Thymus (tissue), 11 donors: ENCODE results near the gene KIR3DL2. TPM values are rescaled to one million over a fixed set of nuclear protein-coding genes. Genes with fewer than 3 reads are reported as not detected.
"Not testable (repeated sequence)": the region's sequence is repeated elsewhere in the genome, so short reads cannot be mapped to it uniquely, and the experiment has no call there.

Experiments used
- DNase-seq, 9 donors: peaks; one replicate each; pipeline ENCODE4 v3.0.0-alpha.2; 2013; ENCODE audit warnings: low spot score in 9 of 9, low read depth in 6 of 9, missing footprints in 1 of 9
- H3K27ac ChIP-seq, 2 donors: one replicate each; pipeline ENCODE4 v1.5.1; 2013; ENCODE audit warnings: control low read depth in 1 of 2, low read depth in 1 of 2, low read length in 1 of 2, mild to moderate bottlenecking in 1 of 2, moderate library complexity in 1 of 2
- H3K27me3 ChIP-seq, 2 donors: one replicate each; pipeline ENCODE4 v1.5.1; 2013; ENCODE audit warnings: low read length in 1 of 2; ENCODE audit not compliant: control insufficient read depth in 2 of 2, insufficient read depth in 1 of 2
- H3K36me3 ChIP-seq, 2 donors: one replicate each; pipeline ENCODE4 v1.5.1; 2013; ENCODE audit warnings: low read length in 1 of 2, mild to moderate bottlenecking in 1 of 2, moderate library complexity in 1 of 2; ENCODE audit not compliant: control insufficient read depth in 2 of 2, insufficient read depth in 2 of 2
- H3K4me1 ChIP-seq, 2 donors: one replicate each; pipeline ENCODE4 v1.5.1; 2013; ENCODE audit warnings: low read length in 2 of 2; ENCODE audit not compliant: control insufficient read depth in 2 of 2, insufficient read depth in 2 of 2
- H3K4me3 ChIP-seq, 2 donors: one replicate each; pipeline ENCODE4 v1.5.1; 2013; ENCODE audit warnings: low read length in 2 of 2, control low read depth in 1 of 2, mild to moderate bottlenecking in 1 of 2
- H3K9me3 ChIP-seq, 2 donors: one replicate each; pipeline ENCODE4 v1.5.1; 2013; ENCODE audit warnings: low read length in 1 of 2, mild to moderate bottlenecking in 1 of 2; ENCODE audit not compliant: control insufficient read depth in 2 of 2, insufficient read depth in 1 of 2
- WGBS: extraction: QIAGEN DNeasy Blood & Tissue Kit; methylation state at CpG from one replicate; pipeline ENCODE4 v1.1.7; 2013; 5-methylcytosine and 5-hydroxymethylcytosine counted together
- polyA plus RNA-seq: library from polyadenylated mRNA; stranded (reverse); fragments of 200-250 nt; gene quantifications from one replicate; pipeline ENCODE4 v1.2.3, GENCODE V29; 2013
- total RNA-seq: library from RNA; stranded (reverse); fragments of 120-200 nt; gene quantifications from one replicate; pipeline ENCODE4 v1.2.4, GENCODE V29; 2013
- donor health status: healthy.

Gene KIR3DL2
- total and polyA plus RNA-seq, 2 donors = 0.21 TPM; not detected in 1

DNA sequence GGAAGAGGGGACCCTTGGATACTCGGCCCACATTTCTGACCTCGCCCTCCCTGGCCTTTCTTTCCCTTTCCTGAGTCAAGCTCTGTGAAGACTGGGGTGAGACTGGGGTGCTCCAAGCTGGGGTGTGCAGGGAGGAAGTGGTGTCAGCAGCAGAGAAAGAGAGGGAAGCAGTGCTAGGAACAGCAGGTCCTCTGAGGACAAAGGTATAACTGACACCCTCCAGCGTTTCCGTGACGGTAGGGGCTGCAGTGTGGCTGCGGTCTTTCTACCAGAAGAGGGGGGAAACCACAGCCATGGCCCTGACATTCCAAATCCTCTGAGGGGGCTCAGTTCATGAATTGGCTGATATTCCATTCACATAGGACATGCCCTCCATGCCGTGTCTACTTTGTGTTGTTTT lies 1.1 kb downstream of the KIR3DL2 start:
- no peak for DNase-seq
- Histone ChIP-seq H3K4me1 (no peaks in the 10 kb centered on the region), H3K27ac (no peak overlapping the region), H3K27me3 (no peaks in the 10 kb centered on the region), H3K9me3 (no peaks in the 10 kb centered on the region), H3K36me3 (no peaks in the 10 kb centered on the region), H3K4me3 (no peak overlapping the region)
- 52% methylated on average over 7 of the region's 7 CpGs for WGBS

GRCh38 chr19:54855241-54855640 lies 5.0 kb downstream of the KIR3DL2 start:
- not testable (repeated sequence) for DNase-seq, H3K4me1 ChIP-seq, H3K27me3 ChIP-seq, H3K9me3 ChIP-seq, H3K27ac ChIP-seq, H3K4me3 ChIP-seq, H3K36me3 ChIP-seq
- 72% methylated on average over 1 of the region's 1 CpG for WGBS

- not testable (repeated sequence) for H3K4me1 ChIP-seq, H3K27ac ChIP-seq, H3K36me3 ChIP-seq, H3K27me3 ChIP-seq, DNase-seq, H3K9me3 ChIP-seq, H3K4me3 ChIP-seq
- WGBS = 85% methylated on average over 3 of the region's 3 CpGs
Observed at GRCh38 chr19:54858476-54858875, 8.2 kb downstream of the KIR3DL2 start.

DNA sequence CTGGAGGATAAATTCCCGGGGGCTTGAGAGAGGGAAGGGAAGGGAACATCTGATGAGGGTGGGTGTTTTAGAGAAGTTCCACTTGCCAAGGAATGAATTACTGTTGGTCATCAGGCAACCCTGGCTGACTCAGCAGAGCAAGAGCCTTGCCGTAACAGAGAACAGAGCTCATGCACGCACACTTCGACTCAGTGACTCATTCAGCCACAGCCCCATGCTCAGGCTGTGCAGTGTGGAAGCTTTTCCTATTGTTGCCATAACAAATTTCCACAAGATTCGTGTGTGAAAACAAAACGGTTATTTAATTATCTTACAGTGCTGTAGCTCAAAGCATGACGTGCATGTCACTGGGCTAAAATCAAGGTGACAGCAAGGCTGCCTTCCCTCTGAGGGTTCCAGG lies 9.2 kb downstream of the KIR3DL2 start:
- not testable (repeated sequence) for DNase-seq, H3K9me3 ChIP-seq, H3K4me3 ChIP-seq, H3K27me3 ChIP-seq, H3K27ac ChIP-seq, H3K36me3 ChIP-seq, H3K4me1 ChIP-seq
- 86% methylated on average over 7 of the region's 7 CpGs for WGBS

DNA sequence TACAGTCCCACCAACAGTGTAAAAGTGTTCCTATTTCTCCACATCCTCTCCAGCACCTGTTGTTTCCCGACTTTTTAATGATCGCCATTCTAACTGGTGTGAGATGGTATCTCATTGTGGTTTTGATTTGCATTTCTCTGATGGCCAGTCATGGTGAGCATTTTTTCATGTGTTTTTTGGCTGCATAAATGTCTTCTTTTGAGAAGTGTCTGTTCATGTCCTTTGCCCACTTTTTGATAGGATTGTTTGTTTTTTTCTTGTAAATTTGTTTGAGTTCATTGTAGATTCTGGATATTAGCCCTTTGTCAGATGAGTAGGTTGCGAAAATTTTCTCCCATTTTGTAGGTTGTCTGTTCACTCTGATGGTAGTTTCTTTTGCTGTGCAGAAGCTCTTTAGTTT lies 13.2 kb downstream of the KIR3DL2 start:
- H3K4me3 ChIP-seq, H3K27ac ChIP-seq, H3K36me3 ChIP-seq, H3K9me3 ChIP-seq, DNase-seq, H3K27me3 ChIP-seq, H3K4me1 ChIP-seq: not testable (repeated sequence)
- WGBS = 94% methylated on average over 2 of the region's 3 CpGs

- H3K27ac ChIP-seq = no peak overlapping the region
- no peaks in the 10 kb centered on the region for H3K9me3 ChIP-seq
- no peak for DNase-seq
- H3K4me1 ChIP-seq = no peaks in the 10 kb centered on the region
- WGBS = 55% methylated on average over 3 of the region's 3 CpGs
- H3K36me3 ChIP-seq = no peaks in the 10 kb centered on the region
- no peaks in the 10 kb centered on the region for H3K27me3 ChIP-seq
- no peak overlapping the region for H3K4me3 ChIP-seq
Observed at GRCh38 chr19:54871696-54872095, 21.5 kb downstream of the KIR3DL2 start.

- H3K4me3 ChIP-seq = no peak within 1 kb of the TSS
- H3K9me3 ChIP-seq = no peaks in the 10 kb centered on the region
- WGBS = 92% methylated on average over 8 of the region's 8 CpGs
- no peaks in the 10 kb centered on the region for H3K36me3 ChIP-seq
- no peaks in the 10 kb centered on the region for H3K4me1 ChIP-seq
- no peak for DNase-seq
- no peaks in the 10 kb centered on the region for H3K27me3 ChIP-seq
- H3K27ac ChIP-seq = no peak within 1 kb of the TSS
Observed at GRCh38 chr19:54873990-54874389, 23.7 kb downstream of the KIR3DL2 start, which contains the start of gene FCAR. Gene FCAR (plus strand): TSS chr19:54874235. CDS start chr19:54874290, 55 bp downstream.

- WGBS = 38% methylated on average over 2 of the region's 2 CpGs
- DNase-seq = no peak
- Histone ChIP-seq H3K9me3 (no peaks in the 10 kb centered on the region), H3K27ac (no peak overlapping the region), H3K27me3 (no peaks in the 10 kb centered on the region), H3K36me3 (no peaks in the 10 kb centered on the region), H3K4me1 (no peaks in the 10 kb centered on the region), H3K4me3 (no peak overlapping the region)
Observed at GRCh38 chr19:54875506-54875905, 25.3 kb downstream of the KIR3DL2 start.

- WGBS = 33% methylated on average over 3 of the region's 3 CpGs
- Histone ChIP-seq H3K27me3 (peaks cover 0 to 13% of the 10 kb centered on the region in 2 donors), H3K4me1 (no peaks in the 10 kb centered on the region), H3K9me3 (no peaks in the 10 kb centered on the region), H3K4me3 (no peak overlapping the region), H3K36me3 (no peaks in the 10 kb centered on the region), H3K27ac (no peak overlapping the region)
- no peak for DNase-seq
Observed at GRCh38 chr19:54877471-54877870, 27.2 kb downstream of the KIR3DL2 start.

- Histone ChIP-seq H3K4me1 (no peaks in the 10 kb centered on the region), H3K27ac (no peak overlapping the region), H3K4me3 (no peak overlapping the region), H3K36me3 (no peaks in the 10 kb centered on the region), H3K9me3 (no peaks in the 10 kb centered on the region), H3K27me3 (peaks cover 0 to 13% of the 10 kb centered on the region in 2 donors)
- 75% methylated on average over 6 of the region's 6 CpGs for WGBS
- DNase-seq = no peak
Observed at GRCh38 chr19:54881884-54882283, 31.6 kb downstream of the KIR3DL2 start.
